ENCODE results near the gene ICAM1. TPM values are rescaled to one million over a fixed set of nuclear protein-coding genes. Genes with fewer than 3 reads are reported as not detected.
"Not testable (repeated sequence)": the region's sequence is repeated elsewhere in the genome, so short reads cannot be mapped to it uniquely, and the experiment has no call there.

The ICAM1 gene
- total RNA-seq, 1 donor from 2014 or later: 74.8 TPM

DNA sequence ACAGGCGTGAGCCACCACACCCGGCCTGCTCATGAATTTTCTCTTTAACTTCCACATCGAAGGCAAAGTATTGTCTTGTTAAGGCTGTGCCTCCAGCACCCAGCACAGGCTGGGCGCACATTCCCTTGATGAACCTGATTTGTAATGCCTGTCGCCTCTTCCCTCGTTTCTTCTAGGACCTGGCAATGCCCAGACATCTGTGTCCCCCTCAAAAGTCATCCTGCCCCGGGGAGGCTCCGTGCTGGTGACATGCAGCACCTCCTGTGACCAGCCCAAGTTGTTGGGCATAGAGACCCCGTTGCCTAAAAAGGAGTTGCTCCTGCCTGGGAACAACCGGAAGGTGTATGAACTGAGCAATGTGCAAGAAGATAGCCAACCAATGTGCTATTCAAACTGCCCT lies 3.7 kb downstream of the ICAM1 start:
- no peaks in the 10 kb centered on the region for H3K9me3 ChIP-seq
- TF ChIP-seq, protein P1, sequence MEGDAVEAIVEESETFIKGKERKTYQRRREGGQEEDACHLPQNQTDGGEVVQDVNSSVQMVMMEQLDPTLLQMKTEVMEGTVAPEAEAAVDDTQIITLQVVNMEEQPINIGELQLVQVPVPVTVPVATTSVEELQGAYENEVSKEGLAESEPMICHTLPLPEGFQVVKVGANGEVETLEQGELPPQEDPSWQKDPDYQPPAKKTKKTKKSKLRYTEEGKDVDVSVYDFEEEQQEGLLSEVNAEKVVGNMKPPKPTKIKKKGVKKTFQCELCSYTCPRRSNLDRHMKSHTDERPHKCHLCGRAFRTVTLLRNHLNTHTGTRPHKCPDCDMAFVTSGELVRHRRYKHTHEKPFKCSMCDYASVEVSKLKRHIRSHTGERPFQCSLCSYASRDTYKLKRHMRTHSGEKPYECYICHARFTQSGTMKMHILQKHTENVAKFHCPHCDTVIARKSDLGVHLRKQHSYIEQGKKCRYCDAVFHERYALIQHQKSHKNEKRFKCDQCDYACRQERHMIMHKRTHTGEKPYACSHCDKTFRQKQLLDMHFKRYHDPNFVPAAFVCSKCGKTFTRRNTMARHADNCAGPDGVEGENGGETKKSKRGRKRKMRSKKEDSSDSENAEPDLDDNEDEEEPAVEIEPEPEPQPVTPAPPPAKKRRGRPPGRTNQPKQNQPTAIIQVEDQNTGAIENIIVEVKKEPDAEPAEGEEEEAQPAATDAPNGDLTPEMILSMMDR (IDR thresholded peaks at IDR 0.05): no peak

GRCh38 chr19:10277795-10278589 lies 7.1 kb downstream of the ICAM1 start:
- Histone ChIP-seq H3K27ac (no peak overlapping the region), H3K9me3 (no peaks in the 10 kb centered on the region), H3K27me3 (no peaks in the 10 kb centered on the region), H3K4me1 (no peaks in the 10 kb centered on the region), H3K36me3 (no peaks in the 10 kb centered on the region), H3K4me3 (no peak overlapping the region)
- DNase-seq (ENCODE audit: low spot score in 2 of 2): no peak
- TF ChIP-seq, protein P1 (IDR thresholded peaks at IDR 0.05): no peak
- intact Hi-C loops (cut with DNase I): no loop called here

More for the DNA sequence above, 3.7 kb downstream of the ICAM1 start:
- Histone ChIP-seq H3K27ac (no peak overlapping the region), H3K27me3 (no peaks in the 10 kb centered on the region), H3K4me1 (peaks cover 6 to 15% of the 10 kb centered on the region in 2 donors), H3K4me3 (no peak overlapping the region), H3K36me3 (no peaks in the 10 kb centered on the region)
- no peak for DNase-seq (ENCODE audit: low spot score in 2 of 2)
- intact Hi-C loops (cut with DNase I): no loop called here

DNA sequence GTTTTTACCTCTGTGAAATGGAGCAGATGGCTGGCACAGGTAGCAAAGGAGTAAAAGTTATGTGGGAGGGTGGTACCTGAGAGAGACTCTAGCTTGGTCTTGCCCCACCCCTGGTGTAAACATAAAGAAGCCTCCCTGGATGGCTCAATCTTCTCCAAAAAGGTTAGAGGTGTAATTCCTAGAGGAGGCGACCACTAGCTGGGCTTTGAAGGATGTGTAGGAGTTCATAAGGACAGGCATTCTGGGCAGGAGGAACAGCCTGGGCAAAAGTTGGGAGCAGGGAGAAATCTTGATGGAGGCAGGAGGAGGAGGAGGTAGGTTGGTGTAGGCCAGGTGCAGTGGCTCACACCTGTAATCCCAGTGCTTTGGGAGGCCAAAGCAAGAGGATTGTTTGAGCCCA lies 8.0 kb downstream of the ICAM1 start:
- DNase-seq (ENCODE audit: low spot score in 2 of 2): no peak

DNA sequence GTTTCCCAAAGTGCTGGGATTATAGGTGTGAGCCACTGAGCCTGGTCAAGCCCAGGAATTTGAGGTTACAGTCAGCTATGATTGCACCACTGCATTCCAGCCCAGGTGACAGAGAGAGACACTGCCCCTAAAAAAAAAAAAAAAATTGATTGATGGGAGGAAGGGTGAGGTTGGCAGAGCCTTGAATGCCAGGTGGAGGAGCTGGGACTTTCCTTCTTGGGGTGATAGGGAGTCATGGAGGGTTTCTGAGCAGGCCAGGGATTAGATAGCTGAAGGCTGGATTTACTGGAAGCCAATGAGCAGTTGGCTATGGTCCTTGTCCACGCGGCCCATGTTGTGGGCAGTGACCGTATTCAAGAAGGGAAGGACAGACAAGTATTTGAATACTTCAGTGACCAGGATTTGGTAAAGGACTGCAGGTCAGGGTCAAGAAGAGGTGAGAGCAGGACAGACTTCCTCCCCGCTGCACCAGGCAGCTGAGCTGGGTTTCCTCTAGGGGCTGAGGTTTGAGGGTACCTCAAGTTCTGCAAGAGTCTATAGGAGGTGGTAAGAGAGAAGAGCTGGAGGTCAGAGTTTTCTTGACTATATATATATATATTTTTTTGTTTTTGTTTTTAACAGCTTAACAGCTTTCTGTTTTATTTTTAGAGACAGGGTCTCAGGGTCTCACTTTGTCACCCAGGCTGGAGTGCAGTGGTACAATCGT lies 9.0 kb downstream of the ICAM1 start:
- Histone ChIP-seq H3K4me1 (no peaks in the 10 kb centered on the region), H3K36me3 (peaks cover 5 to 8% of the 10 kb centered on the region in 2 donors), H3K9me3 (no peaks in the 10 kb centered on the region), H3K27ac (no peak overlapping the region), H3K4me3 (no peak overlapping the region), H3K27me3 (no peaks in the 10 kb centered on the region)
- intact Hi-C loops (cut with DNase I): no loop called here
- TF ChIP-seq, protein P1 (IDR thresholded peaks at IDR 0.05): no peak
- DNase-seq (ENCODE audit: low spot score in 2 of 2): no peak

More for the DNA sequence above, 8.0 kb downstream of the ICAM1 start:
- Histone ChIP-seq H3K27me3 (no peaks in the 10 kb centered on the region), H3K27ac (no peak overlapping the region), H3K9me3 (no peaks in the 10 kb centered on the region), H3K4me3 (no peak overlapping the region), H3K36me3 (peaks cover under 1 to 2% of the 10 kb centered on the region in 2 donors), H3K4me1 (no peaks in the 10 kb centered on the region)
- intact Hi-C loops (cut with DNase I): no loop called here
- TF ChIP-seq, protein P1 (IDR thresholded peaks at IDR 0.05): no peak

- H3K27ac ChIP-seq; H3K4me1 ChIP-seq; H3K4me3 ChIP-seq; intact Hi-C loops (cut with DNase I); H3K36me3 ChIP-seq; H3K27me3 ChIP-seq; DNase-seq (ENCODE audit: low spot score in 2 of 2); H3K9me3 ChIP-seq: not testable (repeated sequence)
Observed at GRCh38 chr19:10282043-10282442, 11.1 kb downstream of the ICAM1 start.

Measured in ascending aorta (tissue), 2 donors.